ENCODE data around the gene CAMTA1.

Gene CAMTA1

GRCh38 chr1:7407544-7407895, 622.3 kb downstream of the CAMTA1 start:
- Histone ChIP-seq H3K4me2 (ENCODE audit: low read depth, low read length, poor library complexity, severe bottlenecking) (no peak overlapping the region), H3K4me3 (ENCODE audit: insufficient read depth, low read length, poor library complexity, severe bottlenecking) (no peak overlapping the region), H3K79me2 (ENCODE audit: insufficient read depth, low read length) (no peaks in the 10 kb centered on the region), H3K9me2 (replicated peaks; ENCODE audit: insufficient read depth, low read length) (no peaks in the 10 kb centered on the region), H4K20me1 (ENCODE audit: low read depth, low read length) (no peaks in the 10 kb centered on the region), H2AFZ (ENCODE audit: low read depth, low read length, severe bottlenecking) (no peak overlapping the region), H3K27ac (ENCODE audit: low read depth, low read length) (no peak overlapping the region), H3K27me3 (ENCODE audit: low read length) (no peaks in the 10 kb centered on the region), H3K36me3 (ENCODE audit: low read length) (no peaks in the 10 kb centered on the region), H3K9me3 (ENCODE audit: insufficient read depth, low read length) (no peaks in the 10 kb centered on the region), H3F3A (ENCODE audit: insufficient read depth) (no peaks in the 10 kb centered on the region), H3K9ac (ENCODE audit: low read length) (no peak overlapping the region)
- TF ChIP-seq, protein P1, sequence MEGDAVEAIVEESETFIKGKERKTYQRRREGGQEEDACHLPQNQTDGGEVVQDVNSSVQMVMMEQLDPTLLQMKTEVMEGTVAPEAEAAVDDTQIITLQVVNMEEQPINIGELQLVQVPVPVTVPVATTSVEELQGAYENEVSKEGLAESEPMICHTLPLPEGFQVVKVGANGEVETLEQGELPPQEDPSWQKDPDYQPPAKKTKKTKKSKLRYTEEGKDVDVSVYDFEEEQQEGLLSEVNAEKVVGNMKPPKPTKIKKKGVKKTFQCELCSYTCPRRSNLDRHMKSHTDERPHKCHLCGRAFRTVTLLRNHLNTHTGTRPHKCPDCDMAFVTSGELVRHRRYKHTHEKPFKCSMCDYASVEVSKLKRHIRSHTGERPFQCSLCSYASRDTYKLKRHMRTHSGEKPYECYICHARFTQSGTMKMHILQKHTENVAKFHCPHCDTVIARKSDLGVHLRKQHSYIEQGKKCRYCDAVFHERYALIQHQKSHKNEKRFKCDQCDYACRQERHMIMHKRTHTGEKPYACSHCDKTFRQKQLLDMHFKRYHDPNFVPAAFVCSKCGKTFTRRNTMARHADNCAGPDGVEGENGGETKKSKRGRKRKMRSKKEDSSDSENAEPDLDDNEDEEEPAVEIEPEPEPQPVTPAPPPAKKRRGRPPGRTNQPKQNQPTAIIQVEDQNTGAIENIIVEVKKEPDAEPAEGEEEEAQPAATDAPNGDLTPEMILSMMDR (IDR thresholded peaks at IDR 0.05; ENCODE audit: insufficient read depth, low read length, poor library complexity, severe bottlenecking): no peak

DNA sequence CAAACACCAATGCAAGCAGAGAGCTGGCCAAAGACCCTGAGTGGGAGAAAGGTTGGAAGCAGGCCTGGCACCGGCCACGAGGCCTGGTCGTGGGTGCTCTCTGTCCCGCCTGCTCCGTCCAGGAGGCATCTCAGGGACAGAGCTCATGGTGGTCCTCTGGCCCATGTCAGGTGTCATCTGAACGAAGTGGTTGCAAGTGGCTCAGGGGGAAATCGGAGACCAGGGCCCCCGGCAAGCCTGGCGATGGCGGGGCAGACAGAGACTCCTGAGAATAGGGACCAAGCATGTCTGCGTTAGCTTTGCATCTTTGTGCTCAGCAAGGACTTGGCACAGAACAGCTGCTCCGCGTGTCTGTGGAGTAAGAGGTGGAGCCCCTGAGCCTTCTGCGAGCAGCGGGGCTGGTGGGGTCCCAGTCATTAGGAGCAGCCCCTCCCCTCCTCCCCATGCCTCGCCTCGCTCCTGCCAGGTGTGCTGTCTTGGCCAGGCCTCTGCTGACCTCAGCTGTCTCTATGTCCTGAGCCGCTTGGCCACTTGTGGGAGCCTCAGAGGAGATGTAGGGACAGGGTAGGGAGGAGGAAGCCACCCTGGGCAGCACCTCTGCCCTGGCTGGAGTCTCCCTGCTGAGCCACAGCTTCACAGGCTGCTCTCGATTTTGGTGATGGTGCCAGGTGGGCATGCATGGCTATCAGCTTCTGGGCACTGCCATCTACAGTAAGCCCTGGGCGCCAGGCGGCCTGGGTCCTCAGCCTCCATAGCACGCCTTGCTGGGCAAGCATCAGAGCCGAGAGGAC, 622.9 kb downstream of the CAMTA1 start:
- no peaks in the 10 kb centered on the region for H3K79me2 ChIP-seq (ENCODE audit: insufficient read depth, low read length)
- no peaks in the 10 kb centered on the region for H3K9me3 ChIP-seq (ENCODE audit: insufficient read depth, low read length)
- no peaks in the 10 kb centered on the region for H3F3A ChIP-seq (ENCODE audit: insufficient read depth)
- H2AFZ ChIP-seq (ENCODE audit: low read depth, low read length, severe bottlenecking): no peak overlapping the region
- H3K27ac ChIP-seq (ENCODE audit: low read depth, low read length): no peak overlapping the region
- no peak for TF ChIP-seq EZH2phosphoT487 (conservative IDR thresholded peaks at IDR 0.05; ENCODE audit: low read length)
- TF ChIP-seq, protein P1 (IDR thresholded peaks at IDR 0.05; ENCODE audit: insufficient read depth, low read length, poor library complexity, severe bottlenecking): no peak
- no peaks in the 10 kb centered on the region for H3K36me3 ChIP-seq (ENCODE audit: low read length)
- H3K4me2 ChIP-seq (ENCODE audit: low read depth, low read length, poor library complexity, severe bottlenecking): no peak overlapping the region
- H3K9me2 ChIP-seq (replicated peaks; ENCODE audit: insufficient read depth, low read length): no peaks in the 10 kb centered on the region
- no peaks in the 10 kb centered on the region for H3K27me3 ChIP-seq (ENCODE audit: low read length)
- no peak overlapping the region for H3K4me3 ChIP-seq (ENCODE audit: insufficient read depth, low read length, poor library complexity, severe bottlenecking)
- H3K9ac ChIP-seq (ENCODE audit: low read length): no peak overlapping the region
- no peaks in the 10 kb centered on the region for H4K20me1 ChIP-seq (ENCODE audit: low read depth, low read length)

GRCh38 chr1:7408771-7409150, 623.5 kb downstream of the CAMTA1 start:
- Histone ChIP-seq H3K9ac (ENCODE audit: low read length) (no peak overlapping the region), H3K9me2 (replicated peaks; ENCODE audit: insufficient read depth, low read length) (no peaks in the 10 kb centered on the region), H3K4me3 (ENCODE audit: insufficient read depth, low read length, poor library complexity, severe bottlenecking) (no peak overlapping the region), H3K27ac (ENCODE audit: low read depth, low read length) (no peak overlapping the region), H2AFZ (ENCODE audit: low read depth, low read length, severe bottlenecking) (no peak overlapping the region), H3K79me2 (ENCODE audit: insufficient read depth, low read length) (no peaks in the 10 kb centered on the region), H3K36me3 (ENCODE audit: low read length) (no peaks in the 10 kb centered on the region), H3K4me2 (ENCODE audit: low read depth, low read length, poor library complexity, severe bottlenecking) (no peak overlapping the region), H4K20me1 (ENCODE audit: low read depth, low read length) (no peaks in the 10 kb centered on the region), H3K27me3 (ENCODE audit: low read length) (no peaks in the 10 kb centered on the region), H3K9me3 (ENCODE audit: insufficient read depth, low read length) (no peaks in the 10 kb centered on the region), H3F3A (ENCODE audit: insufficient read depth) (no peaks in the 10 kb centered on the region)
- TF ChIP-seq EZH2phosphoT487 (conservative IDR thresholded peaks at IDR 0.05; ENCODE audit: low read length): no peak
- TF ChIP-seq, protein P1 (IDR thresholded peaks at IDR 0.05; ENCODE audit: insufficient read depth, low read length, poor library complexity, severe bottlenecking): no peak

Measured in SU-DHL-6 (cell line).